Activated CD4-positive, alpha-beta memory T cell treated with anti-CD3 and anti-CD28 coated beads for 36 hours (primary cell): ENCODE measurements around the gene CNNM4. TPM values are rescaled to one million over a fixed set of nuclear protein-coding genes. Genes with fewer than 3 reads are reported as not detected.
A peak's percentile ranks its signal among the peaks of the same experiment; 100 is the strongest.

ENCODE experiments used
- CTCF ChIA-PET: fragments of 350-600 bp; sonication (Branson Sonifier 250); formaldehyde crosslinking; loops from one replicate; lab custom pipeline; 2021; ENCODE audit warnings: antibody characterized with exemption, inconsistent platforms; lab: Charles Lee
- POLR2A ChIA-PET: fragments of 350-600 bp; sonication (Branson Sonifier 250); formaldehyde crosslinking; loops from one replicate; lab custom pipeline; 2021; ENCODE audit warnings: antibody characterized with exemption; lab: Charles Lee
- DNase-seq: peaks from one replicate; pipeline ENCODE4 v3.0.0-alpha.2; 2020
- H3K27ac Mint-ChIP-seq: one replicate; pipeline ENCODE4 v1.8.0; 2021; ENCODE audit warnings: mixed read lengths
- H3K27me3 Mint-ChIP-seq: one replicate; pipeline ENCODE4 v1.8.0; 2021; ENCODE audit warnings: mixed read lengths
- H3K36me3 Mint-ChIP-seq: one replicate; pipeline ENCODE4 v1.8.0; 2021; ENCODE audit warnings: mixed read lengths
- H3K4me1 Mint-ChIP-seq: one replicate; pipeline ENCODE4 v1.8.0; 2021; ENCODE audit warnings: low read depth, mixed read lengths
- H3K4me3 Mint-ChIP-seq: one replicate; pipeline ENCODE4 v1.8.0; 2021; ENCODE audit warnings: mild to moderate bottlenecking, mixed read lengths
- H3K9me3 Mint-ChIP-seq: one replicate; pipeline ENCODE4 v1.8.0; 2021; ENCODE audit warnings: mixed read lengths
- intact Hi-C: fragments of 100-400 bp; cut with micrococcal nuclease; formaldehyde crosslinking; loops from one replicate; pipeline ENCODE4 v1.15.1; 2023
- total RNA-seq, 2 experiments: library from RNA; stranded (reverse); gene quantifications; one replicate each; pipeline ENCODE4 v1.2.3, GENCODE V29; 2021

CNNM4 gene
- total RNA-seq, 2 experiments from 2014 or later: 7.5 to 8.2 TPM

- intact Hi-C loops: no loop called here
- DNase-seq: no peak
- H3K36me3 Mint-ChIP-seq: peaks cover 11% of the 10 kb centered on the region
- peak overlapping the region; percentile 52 for H3K27ac Mint-ChIP-seq
- peaks cover 35% of the 10 kb centered on the region for H3K4me1 Mint-ChIP-seq
- ChIA-PET POLR2A (interaction anchor here (1.5 kb wide), 1 partner anchor 22 kb away, joined by 4 read pairs; the partner anchor contains the start of gene CNNM4), CTCF (interaction anchor here (1.0 to 2.9 kb wide), 2 partner anchors 22 to 62 kb away, joined by 3 to 13 read pairs; partner anchors contain the start of gene CNNM4)
- H3K9me3 Mint-ChIP-seq: no peaks in the 10 kb centered on the region
- peak overlapping the region; percentile 92 for H3K4me3 Mint-ChIP-seq
- no peaks in the 10 kb centered on the region for H3K27me3 Mint-ChIP-seq
Observed at GRCh38 chr2:96739076-96739632, 21.5 kb upstream of the CNNM4 start.

GRCh38 chr2:96739633-96740428, 20.9 kb upstream of the CNNM4 start, which contains the start of gene LMAN2L:
TSS of gene LMAN2L (minus strand) at chr2:96740064. CDS start at chr2:96740040, 24 bp downstream.
- CTCF ChIA-PET: interaction anchor here (2.9 kb wide), 1 partner anchor 21 kb away, joined by 13 read pairs; the partner anchor contains the start of gene CNNM4
- Mint-ChIP-seq H3K27me3 (no peaks in the 10 kb centered on the region), H3K4me1 (peaks cover 35% of the 10 kb centered on the region), H3K36me3 (peaks cover 5% of the 10 kb centered on the region), H3K4me3 (peak within 1 kb of the TSS; percentile 92), H3K9me3 (no peaks in the 10 kb centered on the region), H3K27ac (peak within 1 kb of the TSS; percentile 52)
- POLR2A ChIA-PET: interaction anchor here (1.5 kb wide), 1 partner anchor 21 kb away, joined by 4 read pairs; the partner anchor contains the start of gene CNNM4
- DNase-seq: peak; percentile 99
- intact Hi-C loops: loop anchor here (1.0 kb wide), 3 partner anchors 20 to 103 kb away; partner anchors contain the start of gene CNNM4

GRCh38 chr2:96747061-96747617, 13.6 kb upstream of the CNNM4 start:
- Mint-ChIP-seq H3K36me3 (no peaks in the 10 kb centered on the region), H3K27ac (no peak overlapping the region), H3K4me1 (peaks cover 3% of the 10 kb centered on the region), H3K4me3 (no peak overlapping the region), H3K27me3 (no peaks in the 10 kb centered on the region), H3K9me3 (no peaks in the 10 kb centered on the region)
- intact Hi-C loops: no loop called here
- POLR2A ChIA-PET: no interaction called here
- DNase-seq: no peak
- CTCF ChIA-PET: no interaction called here

GRCh38 chr2:96751800-96752199, 8.9 kb upstream of the CNNM4 start:
- Mint-ChIP-seq H3K36me3 (no peaks in the 10 kb centered on the region), H3K27ac (no peak overlapping the region), H3K4me3 (no peak overlapping the region), H3K9me3 (no peaks in the 10 kb centered on the region), H3K4me1 (no peaks in the 10 kb centered on the region), H3K27me3 (no peaks in the 10 kb centered on the region)
- DNase-seq: no peak
- POLR2A ChIA-PET: no interaction called here
- intact Hi-C loops: no loop called here
- CTCF ChIA-PET: no interaction called here

GRCh38 chr2:96753661-96754282, 6.9 kb upstream of the CNNM4 start:
- H3K4me3 Mint-ChIP-seq: no peak overlapping the region
- no peak for DNase-seq
- peaks cover under 1% of the 10 kb centered on the region for H3K4me1 Mint-ChIP-seq
- no peaks in the 10 kb centered on the region for H3K27me3 Mint-ChIP-seq
- no peaks in the 10 kb centered on the region for H3K36me3 Mint-ChIP-seq
- no peak overlapping the region for H3K27ac Mint-ChIP-seq
- no peaks in the 10 kb centered on the region for H3K9me3 Mint-ChIP-seq
- intact Hi-C loops: no loop called here
- ChIA-PET POLR2A (no interaction called here), CTCF (no interaction called here)

- H3K9me3 Mint-ChIP-seq: no peaks in the 10 kb centered on the region
- no peak overlapping the region for H3K27ac Mint-ChIP-seq
- intact Hi-C loops: no loop called here
- no peak for DNase-seq
- CTCF ChIA-PET: interaction anchor here (0.7 kb wide), 1 partner anchor 8 kb away, joined by 3 read pairs; no protein-coding TSS in a partner anchor
- no peak overlapping the region for H3K4me3 Mint-ChIP-seq
- POLR2A ChIA-PET: no interaction called here
- no peaks in the 10 kb centered on the region for H3K36me3 Mint-ChIP-seq
- H3K4me1 Mint-ChIP-seq: peaks cover 6% of the 10 kb centered on the region
- no peaks in the 10 kb centered on the region for H3K27me3 Mint-ChIP-seq
Observed at GRCh38 chr2:96754317-96754716, 6.4 kb upstream of the CNNM4 start.

GRCh38 chr2:96756788-96757476, 3.8 kb upstream of the CNNM4 start:
- intact Hi-C loops: no loop called here
- H3K9me3 Mint-ChIP-seq: no peaks in the 10 kb centered on the region
- peaks cover 27% of the 10 kb centered on the region for H3K4me1 Mint-ChIP-seq
- no peaks in the 10 kb centered on the region for H3K36me3 Mint-ChIP-seq
- H3K27ac Mint-ChIP-seq: no peak overlapping the region
- DNase-seq: no peak
- POLR2A ChIA-PET: no interaction called here
- H3K27me3 Mint-ChIP-seq: no peaks in the 10 kb centered on the region
- H3K4me3 Mint-ChIP-seq: no peak overlapping the region
- CTCF ChIA-PET: interaction anchor here (1.5 kb wide), 1 partner anchor 44 kb away, joined by 5 read pairs; no protein-coding TSS in a partner anchor

- ChIA-PET CTCF (interaction anchor here (0.6 to 1.5 kb wide), 2 partner anchors 43 to 678 kb away, joined by 3 to 5 read pairs; no protein-coding TSS in a partner anchor), POLR2A (no interaction called here)
- Mint-ChIP-seq H3K9me3 (no peaks in the 10 kb centered on the region), H3K27me3 (no peaks in the 10 kb centered on the region), H3K27ac (no peak overlapping the region), H3K4me3 (no peak overlapping the region), H3K4me1 (peaks cover 33% of the 10 kb centered on the region), H3K36me3 (no peaks in the 10 kb centered on the region)
- DNase-seq: no peak
- intact Hi-C loops: no loop called here
Observed at GRCh38 chr2:96757477-96757860, 3.2 kb upstream of the CNNM4 start.

- Mint-ChIP-seq H3K4me3 (no peak overlapping the region), H3K27me3 (no peaks in the 10 kb centered on the region), H3K27ac (no peak overlapping the region), H3K9me3 (no peaks in the 10 kb centered on the region), H3K4me1 (peaks cover 46% of the 10 kb centered on the region), H3K36me3 (no peaks in the 10 kb centered on the region)
- intact Hi-C loops: no loop called here
- CTCF ChIA-PET: interaction anchor here (1.2 to 4.4 kb wide), 3 partner anchors 16 to 192 kb away, joined by 3 to 28 read pairs (median 3); no protein-coding TSS in a partner anchor
- DNase-seq: no peak
- POLR2A ChIA-PET: no interaction called here
Observed at GRCh38 chr2:96758987-96759386, 1.7 kb upstream of the CNNM4 start.

- CTCF ChIA-PET: interaction anchor here (1.2 to 4.4 kb wide), 2 partner anchors 15 to 191 kb away, joined by 3 to 28 read pairs; no protein-coding TSS in a partner anchor
- POLR2A ChIA-PET: no interaction called here
- DNase-seq: no peak
Observed at GRCh38 chr2:96759548-96759947, 1.2 kb upstream of the CNNM4 start.

More at GRCh38 chr2:96759548-96759947, 1.2 kb upstream of the CNNM4 start:
- Mint-ChIP-seq H3K27ac (peak overlapping the region; percentile 72), H3K4me1 (peaks cover 52% of the 10 kb centered on the region), H3K36me3 (no peaks in the 10 kb centered on the region), H3K9me3 (no peaks in the 10 kb centered on the region), H3K27me3 (no peaks in the 10 kb centered on the region), H3K4me3 (peak overlapping the region; percentile 79)
- intact Hi-C loops: no loop called here
